K562 (cell line): Measurements from ENCODE around the gene HECW1. TPM values are rescaled to one million over a fixed set of nuclear protein-coding genes. Genes with fewer than 3 reads are reported as not detected.
A peak's percentile ranks its signal among the peaks of the same experiment; 100 is the strongest.

Experiments
- ADNP ChIP-seq: fragments of 200-800 bp; sonication (Bioruptor generic); IDR thresholded peaks from 2 replicates; pipeline ENCODE4 v1.6.1; 2016; ENCODE audit warnings: missing genetic modification characterization, missing compliant biosample characterization
- BRF1 ChIP-seq: IDR thresholded peaks from 3 replicates; pipeline ENCODE4 v1.6.1; 2011; ENCODE audit warnings: borderline replicate concordance, mild to moderate bottlenecking; ENCODE audit not compliant: insufficient read length; ENCODE audit errors: extremely low read depth
- GABPB1 ChIP-seq: sonication (generic); formaldehyde crosslinking; IDR thresholded peaks from 2 replicates; pipeline ENCODE4 v1.8.0; 2022; ENCODE audit warnings: mild to moderate bottlenecking, missing genetic modification reagents
- HNRNPUL1 ChIP-seq: fragments of 200-400 bp; formaldehyde crosslinking; IDR thresholded peaks from 2 replicates; pipeline ENCODE4 v1.6.1; 2017; ENCODE audit warnings: low read length
- MYNN ChIP-seq, 2 experiments: sonication (generic); formaldehyde crosslinking in 1 of 2; IDR thresholded peaks; 2 replicates each; pipeline versions ENCODE4 v1.5.0 to v1.6.1; 2016 to 2020; ENCODE audit warnings: antibody characterized with exemption in 1 of 2, missing genetic modification reagents in 1 of 2
- PHB ChIP-seq: fragments of 250-450 bp; sonication (Bioruptor Pico); IDR thresholded peaks from 2 replicates; pipeline ENCODE4 v1.5.0; 2021
- SMAD4 ChIP-seq: fragments of 250-450 bp; sonication (Bioruptor Pico); conservative IDR thresholded peaks from 2 replicates; pipeline ENCODE4 v1.8.0; 2021; ENCODE audit warnings: inconsistent platforms, mild to moderate bottlenecking, moderate library complexity
- SMARCA4 ChIP-seq: fragments of 450-650 bp; IDR thresholded peaks from 2 replicates; pipeline ENCODE4 v1.6.1; 2016
- ZNF232 ChIP-seq: sonication (generic); formaldehyde crosslinking; IDR thresholded peaks from 2 replicates; pipeline ENCODE4 v1.8.0; 2022; ENCODE audit warnings: mild to moderate bottlenecking, missing genetic modification reagents
- ZNF3 ChIP-seq: fragments of 250-450 bp; sonication (Bioruptor Pico); IDR thresholded peaks from 2 replicates; pipeline ENCODE4 v1.5.0; 2021; ENCODE audit warnings: mild to moderate bottlenecking, moderate library complexity
- ZNF384 ChIP-seq: IDR thresholded peaks from 2 replicates; pipeline ENCODE4 v1.6.1; 2012; ENCODE audit warnings: low read depth, low read length, improper control_type of control experiment
- polyA plus RNA-seq, 8 experiments: library from polyadenylated mRNA; depleted of rRNA in 4 of 8; stranded (reverse) in 5 of 8; unstranded in 3 of 8; fragments of >200 nt; fragmentation: Nextera tagmentation in 2 of 8; fragmentation: Illumina TruSeq in 1 of 8; extraction: Ambion mirVana in 2 of 8; extraction: Trizol in 1 of 8; gene quantifications; 2 replicates each; pipeline versions ENCODE4 v1.2.1 to v1.2.3, GENCODE V29; 2011 to 2014; ENCODE audit warnings: inconsistent platforms in 1 of 8, missing spikeins in 1 of 8
- total RNA-seq, 7 experiments: library from RNA; depleted of rRNA in 6 of 7; stranded (reverse); fragments of >200 nt in 6 of 7; fragmentation: Illumina TruSeq in 2 of 7; extraction: Trizol in 2 of 7; gene quantifications; 2 replicates each; pipeline versions ENCODE4 v1.2.1 to v1.2.3, GENCODE V29; 2011 to 2021; ENCODE audit warnings: low replicate concordance in 1 of 7
- TF ChIP-seq, protein P1 (sequence below): fragments of 450-650 bp; formaldehyde crosslinking; IDR thresholded peaks from 2 replicates; pipeline ENCODE4 v1.4.0; 2022; ENCODE audit warnings: mild to moderate bottlenecking, moderate library complexity
- TF ChIP-seq, protein P2 (sequence below), 2 experiments: fragments of 450-650 bp in 1 of 2; sonication (generic) in 1 of 2; formaldehyde crosslinking in 1 of 2; IDR thresholded peaks; 2 replicates each; pipeline versions ENCODE4 v1.7.1 to v1.9.0; 2016 to 2022; ENCODE audit warnings: inconsistent platforms in 1 of 2, mild to moderate bottlenecking in 1 of 2, missing genetic modification reagents in 1 of 2
- TF ChIP-seq, protein P3 (sequence below): sonication (generic); formaldehyde crosslinking; IDR thresholded peaks from 2 replicates; pipeline ENCODE4 v1.8.0; 2022; ENCODE audit warnings: mild to moderate bottlenecking, missing genetic modification reagents

HECW1 gene
- total and polyA plus RNA-seq, 9 of the 15 experiments (the other 6 are each of a cell fraction or from before 2014, with no cell fraction given), result 0.07 to 0.31 (median 0.13) TPM; not detected in 4

- no peak for TF ChIP-seq SMAD4
- TF ChIP-seq BRF1, result no peak
- TF ChIP-seq, protein P1, sequence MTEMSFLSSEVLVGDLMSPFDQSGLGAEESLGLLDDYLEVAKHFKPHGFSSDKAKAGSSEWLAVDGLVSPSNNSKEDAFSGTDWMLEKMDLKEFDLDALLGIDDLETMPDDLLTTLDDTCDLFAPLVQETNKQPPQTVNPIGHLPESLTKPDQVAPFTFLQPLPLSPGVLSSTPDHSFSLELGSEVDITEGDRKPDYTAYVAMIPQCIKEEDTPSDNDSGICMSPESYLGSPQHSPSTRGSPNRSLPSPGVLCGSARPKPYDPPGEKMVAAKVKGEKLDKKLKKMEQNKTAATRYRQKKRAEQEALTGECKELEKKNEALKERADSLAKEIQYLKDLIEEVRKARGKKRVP, result no peak
- no peak for TF ChIP-seq HNRNPUL1
- TF ChIP-seq MYNN (IDR thresholded peaks at IDR 0.05), result no peak
- TF ChIP-seq MYNN (CRISPR knock-in tag; IDR thresholded peaks at IDR 0.05), result no peak
- no peak for TF ChIP-seq GABPB1 (CRISPR knock-in tag)
- TF ChIP-seq, protein P2, sequence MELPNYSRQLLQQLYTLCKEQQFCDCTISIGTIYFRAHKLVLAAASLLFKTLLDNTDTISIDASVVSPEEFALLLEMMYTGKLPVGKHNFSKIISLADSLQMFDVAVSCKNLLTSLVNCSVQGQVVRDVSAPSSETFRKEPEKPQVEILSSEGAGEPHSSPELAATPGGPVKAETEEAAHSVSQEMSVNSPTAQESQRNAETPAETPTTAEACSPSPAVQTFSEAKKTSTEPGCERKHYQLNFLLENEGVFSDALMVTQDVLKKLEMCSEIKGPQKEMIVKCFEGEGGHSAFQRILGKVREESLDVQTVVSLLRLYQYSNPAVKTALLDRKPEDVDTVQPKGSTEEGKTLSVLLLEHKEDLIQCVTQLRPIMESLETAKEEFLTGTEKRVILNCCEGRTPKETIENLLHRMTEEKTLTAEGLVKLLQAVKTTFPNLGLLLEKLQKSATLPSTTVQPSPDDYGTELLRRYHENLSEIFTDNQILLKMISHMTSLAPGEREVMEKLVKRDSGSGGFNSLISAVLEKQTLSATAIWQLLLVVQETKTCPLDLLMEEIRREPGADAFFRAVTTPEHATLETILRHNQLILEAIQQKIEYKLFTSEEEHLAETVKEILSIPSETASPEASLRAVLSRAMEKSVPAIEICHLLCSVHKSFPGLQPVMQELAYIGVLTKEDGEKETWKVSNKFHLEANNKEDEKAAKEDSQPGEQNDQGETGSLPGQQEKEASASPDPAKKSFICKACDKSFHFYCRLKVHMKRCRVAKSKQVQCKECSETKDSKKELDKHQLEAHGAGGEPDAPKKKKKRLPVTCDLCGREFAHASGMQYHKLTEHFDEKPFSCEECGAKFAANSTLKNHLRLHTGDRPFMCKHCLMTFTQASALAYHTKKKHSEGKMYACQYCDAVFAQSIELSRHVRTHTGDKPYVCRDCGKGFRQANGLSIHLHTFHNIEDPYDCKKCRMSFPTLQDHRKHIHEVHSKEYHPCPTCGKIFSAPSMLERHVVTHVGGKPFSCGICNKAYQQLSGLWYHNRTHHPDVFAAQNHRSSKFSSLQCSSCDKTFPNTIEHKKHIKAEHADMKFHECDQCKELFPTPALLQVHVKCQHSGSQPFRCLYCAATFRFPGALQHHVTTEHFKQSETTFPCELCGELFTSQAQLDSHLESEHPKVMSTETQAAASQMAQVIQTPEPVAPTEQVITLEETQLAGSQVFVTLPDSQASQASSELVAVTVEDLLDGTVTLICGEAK (IDR thresholded peaks at IDR 0.05), result peak; percentile 78
- TF ChIP-seq, protein P2 (CRISPR knock-in tag; IDR thresholded peaks at IDR 0.05), result no peak
- TF ChIP-seq ZNF3, result no peak
- TF ChIP-seq SMARCA4, result 0 out of 2 replicates have a peak, but pooled peaks have one; percentile 21
- no peak for TF ChIP-seq PHB
- TF ChIP-seq ADNP (tag), result no peak
- TF ChIP-seq, protein P3, sequence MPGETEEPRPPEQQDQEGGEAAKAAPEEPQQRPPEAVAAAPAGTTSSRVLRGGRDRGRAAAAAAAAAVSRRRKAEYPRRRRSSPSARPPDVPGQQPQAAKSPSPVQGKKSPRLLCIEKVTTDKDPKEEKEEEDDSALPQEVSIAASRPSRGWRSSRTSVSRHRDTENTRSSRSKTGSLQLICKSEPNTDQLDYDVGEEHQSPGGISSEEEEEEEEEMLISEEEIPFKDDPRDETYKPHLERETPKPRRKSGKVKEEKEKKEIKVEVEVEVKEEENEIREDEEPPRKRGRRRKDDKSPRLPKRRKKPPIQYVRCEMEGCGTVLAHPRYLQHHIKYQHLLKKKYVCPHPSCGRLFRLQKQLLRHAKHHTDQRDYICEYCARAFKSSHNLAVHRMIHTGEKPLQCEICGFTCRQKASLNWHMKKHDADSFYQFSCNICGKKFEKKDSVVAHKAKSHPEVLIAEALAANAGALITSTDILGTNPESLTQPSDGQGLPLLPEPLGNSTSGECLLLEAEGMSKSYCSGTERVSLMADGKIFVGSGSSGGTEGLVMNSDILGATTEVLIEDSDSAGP (CRISPR knock-in tag), result no peak
- TF ChIP-seq ZNF384, result 0 out of 2 replicates have a peak, but pooled peaks have one; percentile 36
- no peak for TF ChIP-seq ZNF232 (CRISPR knock-in tag)
Observed at GRCh38 chr7:43454936-43455518, 342.6 kb downstream of the HECW1 start (continued).
